ENCODE results near the gene ZNF700. TPM values are rescaled to one million over a fixed set of nuclear protein-coding genes. Genes with fewer than 3 reads are reported as not detected.

The ZNF700 gene
- total RNA-seq, 2 experiments from 2014 or later: 22.7 to 25.7 TPM

Other genes with a start within 250 kb of the ZNF700 start
- 1 to 10 TPM; 6.5 to 7.0 TPM for gene ZNF823, start 186.2 kb upstream of the ZNF700 start, total RNA-seq
- gene ZNF441, start 158.1 kb upstream of the ZNF700 start, total RNA-seq: 1 to 10 TPM; 7.9 to 8.7 TPM
- gene ZNF491, start 126.6 kb upstream of the ZNF700 start, total RNA-seq: 1 to 10 TPM; 1.8 to 2.1 TPM
- 10 to 100 TPM; 15.2 to 17.7 TPM for gene ZNF440, start 110.8 kb upstream of the ZNF700 start, total RNA-seq
- 10 to 100 TPM in 1 of 2 experiments, 1 to 10 TPM in 1; 9.7 to 10.2 TPM for gene ZNF439, start 76.4 kb upstream of the ZNF700 start, total RNA-seq
- gene ZNF69, start 37.3 kb upstream of the ZNF700 start, total RNA-seq: 1 to 10 TPM; 3.4 to 4.0 TPM
- gene ZNF763, start 39.9 kb downstream of the ZNF700 start, total RNA-seq: 1 to 10 TPM; 2.0 to 2.3 TPM
- under 1 TPM; 0.60 to 0.95 TPM for gene ZNF433, start 110.6 kb downstream of the ZNF700 start, total RNA-seq
- gene ZNF878, start 127.9 kb downstream of the ZNF700 start, total RNA-seq: 1 to 10 TPM; 1.1 to 1.7 TPM
- 1 to 10 TPM; 1.7 to 2.4 TPM for gene ZNF844, start 139.6 kb downstream of the ZNF700 start, total RNA-seq
- 1 to 10 TPM; 3.2 to 4.1 TPM for gene ZNF20, start 215.2 kb downstream of the ZNF700 start, total RNA-seq
- gene ZNF625, start 231.6 kb downstream of the ZNF700 start, total RNA-seq: 1 to 10 TPM; 2.9 to 5.2 TPM
- gene ZNF136, start 238.0 kb downstream of the ZNF700 start, total RNA-seq: 10 to 100 TPM; 13.9 to 14.7 TPM

Data from activated CD8-positive, alpha-beta T cell treated with anti-CD3 and anti-CD28 coated beads, Interleukin-2, amount 10 ng/mL, durations not matched to agents 7 days and 5 days (primary cell).